HepG2 (cell line): ENCODE measurements around the gene PTS. TPM values are rescaled to one million over a fixed set of nuclear protein-coding genes. Genes with fewer than 3 reads are reported as not detected.

Experiments
- ATF4 ChIP-seq, 2 experiments: fragments of 450-650 bp in 1 of 2; sonication (generic) in 1 of 2; formaldehyde crosslinking; IDR thresholded peaks; 2 replicates each; pipeline versions ENCODE4 v1.5.0 to v1.8.0; 2020 to 2022; ENCODE audit warnings: mild to moderate bottlenecking in 1 of 2, missing genetic modification reagents in 1 of 2
- CBX5 ChIP-seq: sonication (generic); formaldehyde crosslinking; IDR thresholded peaks from 2 replicates; pipeline ENCODE4 v1.4.0; 2020; ENCODE audit warnings: missing genetic modification reagents, borderline replicate concordance
- CREB3 ChIP-seq: sonication (generic); formaldehyde crosslinking; IDR thresholded peaks from 2 replicates; pipeline ENCODE4 v1.5.0; 2020; ENCODE audit warnings: missing genetic modification reagents
- FOXK1 ChIP-seq: sonication (generic); formaldehyde crosslinking; IDR thresholded peaks from 2 replicates; pipeline ENCODE4 v1.4.0; 2020; ENCODE audit warnings: low read depth, missing genetic modification reagents, borderline replicate concordance
- GRHL1 ChIP-seq: sonication (generic); formaldehyde crosslinking; conservative IDR thresholded peaks from 2 replicates; pipeline ENCODE4 v1.8.0; 2022; ENCODE audit warnings: missing genetic modification reagents
- KDM6A ChIP-seq: IDR thresholded peaks from 2 replicates; pipeline ENCODE4 v1.6.1; 2016; ENCODE audit warnings: low read depth
- NAIF1 ChIP-seq: sonication (generic); formaldehyde crosslinking; IDR thresholded peaks from 2 replicates; pipeline ENCODE4 v1.5.0; 2020; ENCODE audit warnings: mild to moderate bottlenecking, missing genetic modification reagents, borderline replicate concordance
- NFE2L2 ChIP-seq: fragments of 150-350 bp; IDR thresholded peaks from 2 replicates; pipeline ENCODE4 v1.6.1; 2014; ENCODE audit warnings: low read length
- NR0B2 ChIP-seq: sonication (generic); formaldehyde crosslinking; IDR thresholded peaks from 2 replicates; pipeline ENCODE4 v1.4.0; 2020; ENCODE audit warnings: mild to moderate bottlenecking, missing genetic modification reagents
- SATB2 ChIP-seq: sonication (generic); formaldehyde crosslinking; IDR thresholded peaks from 2 replicates; pipeline ENCODE4 v1.5.0; 2020; ENCODE audit warnings: missing genetic modification reagents
- SIN3A ChIP-seq: IDR thresholded peaks from 2 replicates; pipeline ENCODE4 v1.6.1; 2011; ENCODE audit warnings: low read depth, mild to moderate bottlenecking, control low read depth, low read length, borderline replicate concordance
- SIX4 ChIP-seq: sonication (generic); formaldehyde crosslinking; IDR thresholded peaks from 2 replicates; pipeline ENCODE4 v1.4.0; 2020; ENCODE audit warnings: missing genetic modification reagents
- ZFP36 ChIP-seq: fragments of 150-350 bp; IDR thresholded peaks from 2 replicates; pipeline ENCODE4 v1.6.1; 2018; ENCODE audit warnings: borderline replicate concordance, low read length, low read depth; ENCODE audit not compliant: partially characterized antibody
- ZNF30 ChIP-seq: sonication (generic); formaldehyde crosslinking; IDR thresholded peaks from 2 replicates; pipeline ENCODE4 v1.5.0; 2020; ENCODE audit warnings: mild to moderate bottlenecking, missing genetic modification reagents
- ZNF33B ChIP-seq: sonication (generic); formaldehyde crosslinking; IDR thresholded peaks from 2 replicates; pipeline ENCODE4 v1.5.1; 2020; ENCODE audit warnings: mild to moderate bottlenecking, missing genetic modification reagents
- ZNF383 ChIP-seq: sonication (generic); formaldehyde crosslinking; IDR thresholded peaks from 2 replicates; pipeline ENCODE4 v1.4.0; 2020; ENCODE audit warnings: missing genetic modification reagents, mild to moderate bottlenecking, borderline replicate concordance
- polyA plus RNA-seq, 8 experiments: library from polyadenylated mRNA; depleted of rRNA in 3 of 8; stranded (reverse) in 7 of 8; unstranded in 1 of 8; fragments of >200 nt; fragmentation: Illumina TruSeq in 4 of 8; extraction: Trizol in 4 of 8; gene quantifications; 2 replicates each; pipeline versions ENCODE4 v1.2.1 to v1.2.3, GENCODE V29; 2011 to 2016; ENCODE audit warnings: low read depth in 4 of 8, missing spikeins in 1 of 8, mixed read lengths in 1 of 8; ENCODE audit not compliant: insufficient read depth in 1 of 8
- total RNA-seq, 5 experiments: library from RNA; depleted of rRNA; stranded (reverse); fragments of >200 nt; fragmentation: Illumina TruSeq; extraction: Trizol; gene quantifications; 2 replicates each; pipeline ENCODE4 v1.2.3, GENCODE V29; 2016; ENCODE audit warnings: low read depth in 1 of 5
- TF ChIP-seq, protein P1 (sequence below): sonication (generic); formaldehyde crosslinking; IDR thresholded peaks from 2 replicates; pipeline ENCODE4 v1.8.0; 2022; ENCODE audit warnings: low read depth, missing genetic modification reagents
- TF ChIP-seq, protein P2 (sequence below): sonication (generic); formaldehyde crosslinking; conservative IDR thresholded peaks from 2 replicates; pipeline ENCODE4 v1.4.0; 2020; ENCODE audit warnings: mild to moderate bottlenecking, missing genetic modification reagents, moderate library complexity

PTS gene
- total and polyA plus RNA-seq, 2 of the 13 experiments (the other 11 are each of a cell fraction or from before 2014, with no cell fraction given) = 33.6 to 49.3 TPM

- TF ChIP-seq ATF4 (CRISPR knock-in tag; IDR thresholded peaks at IDR 0.05) (no peak), SIX4 (0 out of 2 replicates have a peak, but pooled peaks have one; percentile 9), NAIF1 (CRISPR knock-in tag) (0 out of 2 replicates have a peak, but pooled peaks have one; percentile 24), NR0B2 (CRISPR knock-in tag) (peak; percentile 61; the same call in 1 of the 2 replicates), GRHL1 (no peak), CREB3 (CRISPR knock-in tag) (no peak; the same call in 1 of the 2 replicates), SATB2 (CRISPR knock-in tag) (no peak), ZNF33B (CRISPR knock-in tag) (peak; percentile 53; the same call in 1 of the 2 replicates), ZFP36 (peak; percentile 30), NFE2L2 (no peak), ZNF30 (CRISPR knock-in tag) (no peak), SIN3A (peak; percentile 49; the same call in 1 of the 2 replicates), ZNF383 (no peak), KDM6A (CRISPR knock-in tag) (no peak), CBX5 (CRISPR knock-in tag) (no peak; the same call in 1 of the 2 replicates), FOXK1 (CRISPR knock-in tag) (peak; percentile 68; the same call in 1 of the 2 replicates)
- TF ChIP-seq, protein P1, sequence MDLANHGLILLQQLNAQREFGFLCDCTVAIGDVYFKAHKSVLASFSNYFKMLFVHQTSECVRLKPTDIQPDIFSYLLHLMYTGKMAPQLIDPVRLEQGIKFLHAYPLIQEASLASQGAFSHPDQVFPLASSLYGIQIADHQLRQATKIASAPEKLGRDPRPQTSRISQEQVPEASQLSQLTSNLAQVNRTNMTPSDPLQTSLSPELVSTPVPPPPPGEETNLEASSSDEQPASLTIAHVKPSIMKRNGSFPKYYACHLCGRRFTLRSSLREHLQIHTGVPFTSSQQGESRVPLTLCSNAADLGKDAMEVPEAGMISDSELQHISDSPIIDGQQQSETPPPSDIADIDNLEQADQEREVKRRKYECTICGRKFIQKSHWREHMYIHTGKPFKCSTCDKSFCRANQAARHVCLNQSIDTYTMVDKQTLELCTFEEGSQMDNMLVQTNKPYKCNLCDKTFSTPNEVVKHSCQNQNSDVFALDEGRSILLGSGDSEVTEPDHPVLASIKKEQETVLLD (CRISPR knock-in tag) = peak; percentile 57; the same call in 1 of the 2 replicates
- TF ChIP-seq, protein P2, sequence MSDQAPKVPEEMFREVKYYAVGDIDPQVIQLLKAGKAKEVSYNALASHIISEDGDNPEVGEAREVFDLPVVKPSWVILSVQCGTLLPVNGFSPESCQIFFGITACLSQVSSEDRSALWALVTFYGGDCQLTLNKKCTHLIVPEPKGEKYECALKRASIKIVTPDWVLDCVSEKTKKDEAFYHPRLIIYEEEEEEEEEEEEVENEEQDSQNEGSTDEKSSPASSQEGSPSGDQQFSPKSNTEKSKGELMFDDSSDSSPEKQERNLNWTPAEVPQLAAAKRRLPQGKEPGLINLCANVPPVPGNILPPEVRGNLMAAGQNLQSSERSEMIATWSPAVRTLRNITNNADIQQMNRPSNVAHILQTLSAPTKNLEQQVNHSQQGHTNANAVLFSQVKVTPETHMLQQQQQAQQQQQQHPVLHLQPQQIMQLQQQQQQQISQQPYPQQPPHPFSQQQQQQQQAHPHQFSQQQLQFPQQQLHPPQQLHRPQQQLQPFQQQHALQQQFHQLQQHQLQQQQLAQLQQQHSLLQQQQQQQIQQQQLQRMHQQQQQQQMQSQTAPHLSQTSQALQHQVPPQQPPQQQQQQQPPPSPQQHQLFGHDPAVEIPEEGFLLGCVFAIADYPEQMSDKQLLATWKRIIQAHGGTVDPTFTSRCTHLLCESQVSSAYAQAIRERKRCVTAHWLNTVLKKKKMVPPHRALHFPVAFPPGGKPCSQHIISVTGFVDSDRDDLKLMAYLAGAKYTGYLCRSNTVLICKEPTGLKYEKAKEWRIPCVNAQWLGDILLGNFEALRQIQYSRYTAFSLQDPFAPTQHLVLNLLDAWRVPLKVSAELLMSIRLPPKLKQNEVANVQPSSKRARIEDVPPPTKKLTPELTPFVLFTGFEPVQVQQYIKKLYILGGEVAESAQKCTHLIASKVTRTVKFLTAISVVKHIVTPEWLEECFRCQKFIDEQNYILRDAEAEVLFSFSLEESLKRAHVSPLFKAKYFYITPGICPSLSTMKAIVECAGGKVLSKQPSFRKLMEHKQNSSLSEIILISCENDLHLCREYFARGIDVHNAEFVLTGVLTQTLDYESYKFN (CRISPR knock-in tag) = peak; percentile 45
These were observed at the start of gene PTS (continued) for GRCh38 chr11:112226062-112226830.
